ENCODE measurements around the gene IFNK.

The IFNK gene

GRCh38 chr9:27537756-27538155 lies 13.7 kb downstream of the IFNK start:
- DNase-seq (ENCODE audit: low read depth in 4 of 4, low spot score in 1 of 4): no peak

GRCh38 chr9:27538647-27539046 lies 14.6 kb downstream of the IFNK start:
- no peak for DNase-seq (ENCODE audit: low read depth in 4 of 4, low spot score in 1 of 4)

- no peak for DNase-seq (ENCODE audit: low read depth in 4 of 4, low spot score in 1 of 4)
Observed at GRCh38 chr9:27539479-27540441, 15.7 kb downstream of the IFNK start.

- DNase-seq (ENCODE audit: low read depth in 4 of 4, low spot score in 1 of 4): no peak
Observed at GRCh38 chr9:27540502-27540901, 16.4 kb downstream of the IFNK start.

- no peak for DNase-seq (ENCODE audit: low read depth in 4 of 4, low spot score in 1 of 4)
Observed at GRCh38 chr9:27541740-27542139, 17.6 kb downstream of the IFNK start.

- DNase-seq (ENCODE audit: low read depth in 4 of 4, low spot score in 1 of 4): no peak
Observed at GRCh38 chr9:27542508-27542907, 18.4 kb downstream of the IFNK start.

GRCh38 chr9:27545471-27545870 lies 21.4 kb downstream of the IFNK start:
- DNase-seq (ENCODE audit: low read depth in 4 of 4, low spot score in 1 of 4): no peak

- no peak for DNase-seq (ENCODE audit: low read depth in 4 of 4, low spot score in 1 of 4)
Observed at GRCh38 chr9:27548055-27548741, 24.1 kb downstream of the IFNK start.

GRCh38 chr9:27549196-27549755 lies 25.2 kb downstream of the IFNK start:
- no peak for DNase-seq (ENCODE audit: low read depth in 4 of 4, low spot score in 1 of 4)

- no peak for DNase-seq (ENCODE audit: low read depth in 4 of 4, low spot score in 1 of 4)
Observed at GRCh38 chr9:27554712-27555111, 30.6 kb downstream of the IFNK start.

- no peak for DNase-seq (ENCODE audit: low read depth in 4 of 4, low spot score in 1 of 4)
Observed at GRCh38 chr9:27556470-27556869, 32.4 kb downstream of the IFNK start.

- no peak for DNase-seq (ENCODE audit: low read depth in 4 of 4, low spot score in 1 of 4)
Observed at GRCh38 chr9:27558307-27558706, 34.2 kb downstream of the IFNK start.

- DNase-seq (ENCODE audit: low read depth in 4 of 4, low spot score in 1 of 4): no peak
Observed at GRCh38 chr9:27560457-27560856, 36.4 kb downstream of the IFNK start.

- no peak for DNase-seq (ENCODE audit: low read depth in 4 of 4, low spot score in 1 of 4)
Observed at GRCh38 chr9:27561685-27562084, 37.6 kb downstream of the IFNK start.

- no peak for DNase-seq (ENCODE audit: low read depth in 4 of 4, low spot score in 1 of 4)
Observed at GRCh38 chr9:27563738-27564430, 39.8 kb downstream of the IFNK start.

GRCh38 chr9:27564670-27565069 lies 40.6 kb downstream of the IFNK start:
- no peak for DNase-seq (ENCODE audit: low read depth in 4 of 4, low spot score in 1 of 4)

GRCh38 chr9:27565696-27566095 lies 41.6 kb downstream of the IFNK start:
- DNase-seq (ENCODE audit: low read depth in 4 of 4, low spot score in 1 of 4): no peak

GRCh38 chr9:27566118-27566517 lies 42.0 kb downstream of the IFNK start:
- no peak for DNase-seq (ENCODE audit: low read depth in 4 of 4, low spot score in 1 of 4)

- no peak for DNase-seq (ENCODE audit: low read depth in 4 of 4, low spot score in 1 of 4)
Observed at GRCh38 chr9:27569406-27569805, 45.3 kb downstream of the IFNK start.

GRCh38 chr9:27571011-27571410 lies 46.9 kb downstream of the IFNK start:
- no peak for DNase-seq (ENCODE audit: low read depth in 4 of 4, low spot score in 1 of 4)

- no peak for DNase-seq (ENCODE audit: low read depth in 4 of 4, low spot score in 1 of 4)
Observed at GRCh38 chr9:27572061-27572460, 48.0 kb downstream of the IFNK start.

Data from stimulated activated CD4-positive, alpha-beta T cell treated with anti-CD3 and anti-CD28 coated beads, Interleukin-1b, Interleukin-23, amount 100 ng/mL, for 24 hours (primary cell).